ENCODE data around the gene GRIA1. TPM values are rescaled to one million over a fixed set of nuclear protein-coding genes. Genes with fewer than 3 reads are reported as not detected.

GRIA1 gene
- total RNA-seq, 6 experiments from 2014 or later: 0.10 to 0.57 (median 0.21) TPM

DNA sequence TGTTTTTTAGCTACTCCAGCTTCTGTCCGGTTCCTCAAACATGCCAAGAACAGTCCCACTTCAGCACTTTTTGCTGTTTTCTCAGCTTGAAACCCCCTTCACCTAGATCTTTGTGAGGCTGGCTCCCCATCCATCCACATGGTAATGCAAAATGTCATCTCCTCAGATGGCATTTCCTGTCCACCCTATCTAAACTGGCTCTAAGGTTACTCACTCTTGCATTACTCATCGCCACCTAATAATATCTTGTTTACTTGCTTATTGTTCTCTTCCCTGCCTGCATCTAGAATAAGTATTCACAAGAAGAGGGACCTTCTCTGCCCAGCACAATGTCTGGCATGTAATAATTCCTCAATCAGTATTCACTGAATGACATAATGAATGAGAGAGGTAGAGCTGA lies 328.2 kb downstream of the GRIA1 start:
- TF ChIP-seq, protein P1, sequence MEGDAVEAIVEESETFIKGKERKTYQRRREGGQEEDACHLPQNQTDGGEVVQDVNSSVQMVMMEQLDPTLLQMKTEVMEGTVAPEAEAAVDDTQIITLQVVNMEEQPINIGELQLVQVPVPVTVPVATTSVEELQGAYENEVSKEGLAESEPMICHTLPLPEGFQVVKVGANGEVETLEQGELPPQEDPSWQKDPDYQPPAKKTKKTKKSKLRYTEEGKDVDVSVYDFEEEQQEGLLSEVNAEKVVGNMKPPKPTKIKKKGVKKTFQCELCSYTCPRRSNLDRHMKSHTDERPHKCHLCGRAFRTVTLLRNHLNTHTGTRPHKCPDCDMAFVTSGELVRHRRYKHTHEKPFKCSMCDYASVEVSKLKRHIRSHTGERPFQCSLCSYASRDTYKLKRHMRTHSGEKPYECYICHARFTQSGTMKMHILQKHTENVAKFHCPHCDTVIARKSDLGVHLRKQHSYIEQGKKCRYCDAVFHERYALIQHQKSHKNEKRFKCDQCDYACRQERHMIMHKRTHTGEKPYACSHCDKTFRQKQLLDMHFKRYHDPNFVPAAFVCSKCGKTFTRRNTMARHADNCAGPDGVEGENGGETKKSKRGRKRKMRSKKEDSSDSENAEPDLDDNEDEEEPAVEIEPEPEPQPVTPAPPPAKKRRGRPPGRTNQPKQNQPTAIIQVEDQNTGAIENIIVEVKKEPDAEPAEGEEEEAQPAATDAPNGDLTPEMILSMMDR (IDR thresholded peaks at IDR 0.05): no peak
- Mint-ChIP-seq H3K27me3 (ENCODE audit: insufficient read depth) (no peaks in the 10 kb centered on the region; the same call in 1 of the 2 replicates), H3K27ac (no peak overlapping the region), H3K9me3 (no peaks in the 10 kb centered on the region), H3K36me3 (ENCODE audit: low read depth) (no peaks in the 10 kb centered on the region), H3K4me1 (ENCODE audit: low read depth) (peaks cover 28% of the 10 kb centered on the region), H3K4me3 (no peak overlapping the region)
- DNase-seq: peak; percentile 8

DNA sequence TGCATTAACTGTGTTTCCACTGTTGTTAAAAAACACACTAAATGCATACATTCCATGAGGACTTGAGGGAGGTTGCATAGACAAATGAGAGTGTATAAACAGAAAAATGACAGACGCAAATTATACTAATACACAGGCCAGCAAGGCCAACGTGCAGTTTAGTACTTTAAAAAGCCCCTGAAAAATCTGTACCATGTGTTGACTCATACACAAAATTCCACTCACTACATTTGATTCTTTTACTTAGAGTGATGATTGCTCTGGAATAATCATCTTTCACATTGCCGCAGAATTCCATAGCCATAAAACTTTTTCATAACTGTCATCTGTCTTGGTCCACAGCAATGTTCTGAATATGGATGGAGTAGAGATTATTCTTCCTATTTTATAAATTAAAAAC lies 332.6 kb downstream of the GRIA1 start:
- H3K27me3 Mint-ChIP-seq (ENCODE audit: insufficient read depth): no peaks in the 10 kb centered on the region; the same call in 1 of the 2 replicates
- no peaks in the 10 kb centered on the region for H3K9me3 Mint-ChIP-seq
- TF ChIP-seq, protein P1 (IDR thresholded peaks at IDR 0.05): no peak
- peaks cover 10% of the 10 kb centered on the region for H3K4me1 Mint-ChIP-seq (ENCODE audit: low read depth)
- DNase-seq: no peak
- no peak overlapping the region for H3K27ac Mint-ChIP-seq
- H3K36me3 Mint-ChIP-seq (ENCODE audit: low read depth): no peaks in the 10 kb centered on the region
- H3K4me3 Mint-ChIP-seq: no peak overlapping the region

DNA sequence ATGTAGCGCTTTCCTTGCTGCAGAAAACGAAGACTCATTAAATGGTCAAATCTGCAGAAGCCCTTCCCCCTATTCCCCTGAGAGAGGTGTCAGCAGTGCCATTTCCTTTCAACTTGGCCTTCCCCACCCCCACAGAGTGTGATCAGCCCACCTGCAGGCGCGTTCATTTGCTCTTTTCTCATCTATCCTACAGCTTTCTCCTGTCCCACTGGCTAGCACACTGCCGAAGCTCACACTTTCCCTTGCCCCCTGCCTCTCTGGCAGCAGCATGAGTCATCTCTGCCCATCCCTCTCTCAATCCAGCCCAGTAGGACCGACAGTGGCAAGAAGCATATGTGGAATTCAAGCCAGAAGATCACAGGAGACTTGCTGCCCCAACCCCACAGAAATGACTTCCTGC lies 334.4 kb downstream of the GRIA1 start:
- Mint-ChIP-seq H3K27me3 (ENCODE audit: insufficient read depth) (no peaks in the 10 kb centered on the region; the same call in 1 of the 2 replicates), H3K4me3 (no peak overlapping the region), H3K27ac (no peak overlapping the region), H3K36me3 (ENCODE audit: low read depth) (no peaks in the 10 kb centered on the region), H3K9me3 (no peaks in the 10 kb centered on the region; the same call in 1 of the 2 replicates), H3K4me1 (ENCODE audit: low read depth) (peaks cover 7% of the 10 kb centered on the region)
- DNase-seq: no peak
- TF ChIP-seq, protein P1 (IDR thresholded peaks at IDR 0.05): no peak

DNA sequence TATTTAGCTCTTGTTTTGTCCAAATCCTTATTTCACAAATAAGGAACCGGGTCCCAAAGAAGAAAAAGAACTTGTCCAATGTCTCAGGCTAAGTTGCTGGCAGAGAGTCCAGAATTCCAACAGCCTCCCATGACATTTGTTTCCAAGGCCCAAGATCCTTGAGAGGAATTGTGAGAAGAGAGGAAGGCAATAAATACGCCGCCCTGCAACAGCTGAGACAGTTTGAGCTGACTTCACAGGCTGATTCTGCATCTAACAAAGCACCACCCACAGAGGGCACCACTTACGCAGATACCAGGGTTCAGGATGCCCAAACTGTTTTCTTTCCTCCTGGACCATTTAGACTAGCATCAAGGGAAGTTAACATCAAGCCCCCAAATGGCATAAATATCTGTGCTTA lies 336.9 kb downstream of the GRIA1 start:
- Mint-ChIP-seq H3K27me3 (ENCODE audit: insufficient read depth) (no peaks in the 10 kb centered on the region; the same call in 1 of the 2 replicates), H3K9me3 (no peaks in the 10 kb centered on the region; the same call in 1 of the 2 replicates), H3K27ac (no peak overlapping the region), H3K4me3 (no peak overlapping the region), H3K4me1 (ENCODE audit: low read depth) (peaks cover 11% of the 10 kb centered on the region), H3K36me3 (ENCODE audit: low read depth) (no peaks in the 10 kb centered on the region)
- DNase-seq: no peak
- TF ChIP-seq, protein P1 (IDR thresholded peaks at IDR 0.05): peak; percentile 59; the same call in 1 of the 2 replicates

DNA sequence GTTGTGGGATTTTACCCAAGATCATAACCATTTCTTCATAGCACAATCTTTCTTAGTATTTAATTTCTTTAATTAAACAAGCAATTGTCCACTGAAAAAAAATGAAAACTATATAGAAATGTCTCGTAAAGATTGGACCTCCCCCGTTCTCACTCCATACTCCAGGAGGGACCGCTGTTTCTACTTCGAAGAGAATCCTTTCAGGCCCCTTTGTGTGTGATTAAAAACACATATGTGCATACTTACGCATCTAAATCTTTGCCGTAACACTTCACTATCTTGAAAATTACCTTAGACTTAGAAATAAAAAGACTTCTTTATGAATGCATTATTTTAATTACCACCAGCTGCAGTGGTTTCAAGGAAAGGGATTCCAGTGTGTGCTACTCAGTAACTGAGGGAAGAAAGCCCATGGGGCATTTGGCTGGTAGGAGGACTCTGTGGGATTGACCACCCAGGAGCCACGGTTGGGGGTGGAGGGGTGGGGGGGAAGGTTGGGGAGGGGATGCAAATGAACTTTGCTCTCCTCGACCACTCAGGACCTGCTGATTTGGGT lies 339.1 kb downstream of the GRIA1 start:
- H3K27me3 Mint-ChIP-seq (ENCODE audit: insufficient read depth): no peaks in the 10 kb centered on the region; the same call in 1 of the 2 replicates
- TF ChIP-seq, protein P1 (IDR thresholded peaks at IDR 0.05): no peak
- H3K4me1 Mint-ChIP-seq (ENCODE audit: low read depth): peaks cover 11% of the 10 kb centered on the region
- H3K27ac Mint-ChIP-seq: no peak overlapping the region
- H3K4me3 Mint-ChIP-seq: no peak overlapping the region
- H3K9me3 Mint-ChIP-seq: no peaks in the 10 kb centered on the region; the same call in 1 of the 2 replicates
- no peaks in the 10 kb centered on the region for H3K36me3 Mint-ChIP-seq (ENCODE audit: low read depth)
- DNase-seq: no peak
